CD4-positive, alpha-beta T cell treated with Interleukin-6 at 100 ng/mL for 8 hours (primary cell): Measurements from ENCODE around the gene KRTAP9-6.
"Not testable (repeated sequence)": the region's sequence is repeated elsewhere in the genome, so short reads cannot be mapped to it uniquely, and the experiment has no call there.

ENCODE experiments used
- DNase-seq: peaks from one replicate; pipeline ENCODE4 v3.0.0-alpha.2; 2020; ENCODE audit warnings: mixed read lengths, low spot score

KRTAP9-6 gene, protein sequence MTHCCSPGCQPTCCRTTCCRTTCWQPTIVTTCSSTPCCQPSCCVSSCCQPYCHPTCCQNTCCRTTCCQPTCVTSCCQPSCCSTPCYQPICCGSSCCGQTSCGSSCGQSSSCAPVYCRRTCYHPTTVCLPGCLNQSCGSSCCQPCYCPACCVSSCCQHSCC

GRCh38 chr17:41265078-41265477, at the start of gene KRTAP9-6:
Gene KRTAP9-6, plus strand, starts transcription at chr17:41265378. Its CDS starts 0 bp downstream, at chr17:41265378.
- DNase-seq: no peak

GRCh38 chr17:41215681-41216080, 49.5 kb upstream of the KRTAP9-6 start:
- no peak for DNase-seq

GRCh38 chr17:41223821-41224220, 41.4 kb upstream of the KRTAP9-6 start:
- DNase-seq: no peak

DNA sequence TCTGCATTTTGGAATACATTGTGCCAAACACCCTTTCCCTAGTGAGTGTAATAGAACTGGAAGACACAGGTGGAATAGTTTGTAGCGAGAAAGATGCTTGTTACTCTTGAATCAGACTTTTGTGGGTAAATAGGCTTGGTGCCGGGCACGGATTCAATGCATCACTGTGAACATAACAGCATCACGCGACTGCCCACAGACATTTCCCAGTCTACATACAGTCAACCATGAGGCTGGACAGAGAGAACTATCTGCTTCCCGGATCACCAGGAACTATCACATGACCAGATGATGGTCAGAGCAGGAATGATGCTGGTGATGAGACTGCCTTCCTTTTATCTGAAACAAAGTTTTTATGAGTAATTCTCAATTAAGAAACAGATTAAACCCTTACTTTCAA, 39.1 kb upstream of the KRTAP9-6 start:
- no peak for DNase-seq

GRCh38 chr17:41226598-41227095, 38.5 kb upstream of the KRTAP9-6 start, which contains the start of gene KRTAP9-2:
Gene KRTAP9-2, plus strand, starts transcription at chr17:41226648. Its CDS starts 7 bp downstream, at chr17:41226655.
- not testable (repeated sequence) for DNase-seq

DNA sequence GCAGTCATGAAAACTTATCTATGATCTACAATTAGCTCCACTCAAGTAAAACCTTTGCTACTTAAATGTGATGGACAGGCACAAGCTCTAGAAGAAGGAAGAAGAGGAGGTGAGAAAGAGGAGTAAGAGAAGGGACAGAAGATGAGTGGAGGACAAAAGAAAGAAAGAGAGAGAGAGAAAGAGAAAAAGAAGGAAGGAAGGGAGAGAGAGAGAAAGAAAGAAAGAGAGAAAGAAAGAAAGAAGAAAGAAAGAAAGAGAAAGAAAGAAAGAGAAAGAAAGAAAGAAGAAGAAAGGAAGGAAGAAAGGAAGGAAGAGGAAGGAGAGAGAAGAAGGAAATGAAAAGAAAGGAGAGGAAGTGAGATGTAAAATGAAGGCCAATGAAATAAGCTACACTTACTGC, 35.1 kb upstream of the KRTAP9-6 start:
- DNase-seq: no peak

DNA sequence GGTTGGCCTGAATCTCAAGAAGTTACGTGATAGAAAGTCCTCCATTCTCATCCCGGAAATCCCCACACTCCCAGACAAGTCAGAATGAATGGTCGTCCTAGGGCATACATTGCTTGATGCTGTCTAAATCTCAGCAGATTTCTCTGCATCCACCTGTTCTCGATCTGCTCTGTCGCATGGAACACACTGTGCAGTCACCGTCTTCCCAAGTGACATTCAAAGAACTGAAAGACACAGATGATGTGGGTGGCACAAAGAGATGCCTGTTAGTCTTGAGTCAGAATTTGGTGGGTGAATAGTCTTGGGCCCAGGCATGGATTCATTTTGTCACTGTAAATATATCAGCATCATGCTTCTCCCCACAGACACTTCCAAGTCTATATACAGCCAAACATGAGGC, 33.4 kb upstream of the KRTAP9-6 start:
- no peak for DNase-seq

GRCh38 chr17:41232399-41233105, 32.6 kb upstream of the KRTAP9-6 start, which contains the start of gene KRTAP9-3:
Gene KRTAP9-3, plus strand, starts transcription at chr17:41232449. Its CDS starts 53 bp downstream, at chr17:41232502.
- DNase-seq: not testable (repeated sequence)

DNA sequence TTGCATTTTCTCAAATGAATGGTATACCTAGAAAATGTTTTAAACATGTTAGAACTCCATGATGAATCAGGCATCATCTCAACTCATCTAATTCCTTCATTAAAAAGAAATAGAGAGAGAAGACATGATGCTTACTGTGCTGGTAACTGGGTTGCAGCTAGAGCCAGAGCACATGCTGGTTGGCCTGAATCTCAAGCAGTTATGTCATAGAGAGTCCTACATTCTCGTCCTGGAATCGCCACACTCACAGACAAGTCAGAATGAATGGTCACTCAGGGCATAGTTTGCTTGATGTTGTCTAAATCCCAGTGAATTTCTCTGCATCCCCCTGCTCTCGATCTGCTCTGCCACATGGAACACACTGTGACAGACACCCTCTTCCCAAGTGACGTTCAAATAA, 28.1 kb upstream of the KRTAP9-6 start:
- DNase-seq: not testable (repeated sequence)

GRCh38 chr17:41237949-41238437, 27.2 kb upstream of the KRTAP9-6 start, which contains the start of gene KRTAP9-8:
Gene KRTAP9-8, plus strand, starts transcription at chr17:41237999. Its CDS starts 53 bp downstream, at chr17:41238052.
- not testable (repeated sequence) for DNase-seq

DNA sequence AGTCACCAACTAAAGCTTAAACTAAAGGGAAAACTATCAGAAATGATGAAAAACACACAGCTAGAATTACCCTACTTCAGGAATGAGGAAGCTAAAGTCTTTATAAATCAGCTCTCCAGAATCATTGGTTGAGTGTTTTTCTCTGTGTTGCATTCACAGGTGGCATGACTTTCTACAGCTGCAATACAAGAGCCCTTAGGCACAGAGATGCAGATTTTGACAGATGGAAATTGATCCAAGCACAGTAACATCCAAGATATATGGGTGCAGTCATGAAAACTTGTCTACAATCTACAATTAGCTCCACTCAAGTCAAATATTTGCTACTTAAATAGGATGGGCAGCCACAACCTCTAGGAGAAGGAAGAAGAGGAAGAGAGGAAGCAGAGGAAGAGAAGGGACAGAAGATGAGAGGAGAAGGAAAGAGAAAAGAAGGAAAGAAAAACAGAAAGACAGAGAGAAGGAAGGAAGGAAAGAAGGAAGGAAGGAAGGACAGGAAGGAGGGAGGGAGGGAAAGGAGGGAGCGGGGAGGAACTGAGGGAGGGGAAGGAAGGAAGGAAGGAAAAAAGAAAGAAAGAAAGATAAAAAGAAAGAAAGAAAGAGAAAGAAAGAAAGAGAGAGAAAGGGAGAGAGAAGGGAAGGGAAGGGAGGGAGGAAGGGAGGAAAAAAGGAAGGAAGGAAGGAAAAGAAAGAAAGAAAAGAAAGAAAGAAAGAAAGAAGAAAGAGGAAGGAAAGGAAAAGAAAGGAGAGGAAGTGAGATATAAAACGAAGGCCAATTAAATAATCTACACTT, 18.0 kb upstream of the KRTAP9-6 start:
- DNase-seq: not testable (repeated sequence)

DNA sequence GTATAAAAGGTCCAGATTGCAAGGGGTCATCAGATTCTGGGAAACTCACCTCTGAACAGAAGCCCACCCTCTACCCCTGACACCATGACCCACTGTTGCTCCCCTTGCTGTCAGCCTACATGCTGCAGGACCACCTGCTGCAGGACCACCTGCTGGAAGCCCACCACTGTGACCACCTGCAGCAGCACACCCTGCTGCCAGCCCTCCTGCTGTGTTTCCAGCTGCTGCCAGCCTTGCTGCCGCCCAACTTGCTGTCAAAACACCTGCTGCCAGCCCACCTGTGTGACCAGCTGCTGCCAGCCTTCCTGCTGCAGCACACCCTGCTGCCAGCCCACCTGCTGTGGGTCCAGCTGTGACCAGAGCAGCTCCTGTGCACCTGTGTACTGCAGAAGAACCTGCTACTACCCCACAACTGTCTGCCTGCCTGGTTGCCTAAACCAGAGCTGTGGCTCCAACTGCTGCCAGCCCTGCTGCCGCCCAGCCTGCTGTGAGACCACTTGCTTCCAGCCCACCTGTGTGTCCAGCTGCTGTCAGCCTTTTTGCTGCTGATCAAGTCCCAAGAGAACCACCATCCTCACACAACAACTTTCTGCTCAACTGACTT, 15.4 kb upstream of the KRTAP9-6 start, which contains the start of gene KRTAP9-4:
Gene KRTAP9-4 (plus strand): TSS at position 51 of the 604 bp plus-strand sequence. CDS start 34 bp downstream, at position 85.
- not testable (repeated sequence) for DNase-seq

DNA sequence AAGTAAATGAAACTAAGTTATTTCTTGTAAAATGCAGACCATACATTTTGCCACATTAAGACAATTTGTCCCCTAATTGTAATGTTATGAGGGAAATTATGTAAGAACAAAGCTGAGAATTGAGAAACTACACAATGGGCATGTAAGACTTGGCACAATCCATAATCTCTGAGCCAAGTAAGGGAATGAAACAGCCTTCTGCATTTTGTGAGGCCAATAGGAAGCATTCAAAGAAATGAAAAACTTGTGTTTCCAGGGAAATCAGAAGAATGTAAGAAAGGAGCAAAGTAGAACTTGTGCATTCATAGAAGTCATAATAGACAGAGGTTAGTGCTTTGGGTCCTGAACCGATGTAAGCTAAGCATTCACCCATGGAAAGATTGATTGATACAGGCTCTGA, 13.9 kb upstream of the KRTAP9-6 start:
- DNase-seq: no peak

GRCh38 chr17:41254861-41255260, 10.3 kb upstream of the KRTAP9-6 start:
- no peak for DNase-seq

- not testable (repeated sequence) for DNase-seq
These were observed 9.5 kb upstream of the KRTAP9-6 start, which contains the start of gene KRTAP9-9 for GRCh38 chr17:41255381-41256290. Gene KRTAP9-9, plus strand, starts transcription at chr17:41255384.

- DNase-seq: no peak
These were observed 8.9 kb upstream of the KRTAP9-6 start for GRCh38 chr17:41256291-41256685.

DNA sequence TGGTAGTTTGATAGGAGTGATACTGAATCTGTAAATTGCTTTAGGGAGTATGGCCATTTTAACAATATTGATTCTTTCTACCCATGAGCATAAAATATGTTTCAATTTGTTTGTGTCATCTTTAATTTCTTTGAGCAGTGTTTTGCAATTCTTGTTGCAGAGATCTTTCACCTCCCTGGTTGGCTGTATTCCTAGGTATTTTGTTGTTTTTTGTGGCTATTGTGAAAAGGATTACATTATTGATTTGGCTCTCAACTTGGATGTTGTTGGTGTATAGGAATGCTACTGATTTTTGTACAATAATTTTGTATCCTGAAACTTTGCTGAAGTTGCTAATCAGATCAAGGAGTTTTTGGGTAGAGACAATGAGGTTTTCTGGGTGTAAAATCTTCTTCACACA, 6.8 kb upstream of the KRTAP9-6 start:
- DNase-seq: no peak

DNA sequence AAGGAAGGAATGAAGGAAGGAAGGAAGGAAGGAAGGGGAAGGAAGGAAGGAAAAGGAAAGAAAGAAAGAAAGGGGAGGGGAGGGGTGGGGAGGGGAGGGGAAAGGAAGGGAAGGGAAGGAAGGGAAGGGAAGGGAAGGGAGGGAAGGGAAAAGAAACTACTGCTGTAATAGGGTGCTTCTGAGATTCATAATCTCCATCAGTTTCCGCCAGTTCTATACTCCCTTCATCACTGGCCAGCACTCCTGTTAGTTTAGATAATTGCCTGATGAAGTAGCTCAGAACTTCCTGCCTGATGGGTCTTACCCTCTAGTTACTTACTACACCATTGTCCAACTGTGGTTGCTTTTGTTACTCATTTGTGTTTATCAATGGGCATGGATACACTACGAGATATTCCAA, 2.0 kb upstream of the KRTAP9-6 start:
- no peak for DNase-seq

GRCh38 chr17:41264599-41264998, 579 bp upstream of the KRTAP9-6 start:
- DNase-seq: no peak

GRCh38 chr17:41267711-41268110, 2.5 kb downstream of the KRTAP9-6 start:
- no peak for DNase-seq
